ENCODE results near the gene PSAPL1.

PSAPL1 gene

DNA sequence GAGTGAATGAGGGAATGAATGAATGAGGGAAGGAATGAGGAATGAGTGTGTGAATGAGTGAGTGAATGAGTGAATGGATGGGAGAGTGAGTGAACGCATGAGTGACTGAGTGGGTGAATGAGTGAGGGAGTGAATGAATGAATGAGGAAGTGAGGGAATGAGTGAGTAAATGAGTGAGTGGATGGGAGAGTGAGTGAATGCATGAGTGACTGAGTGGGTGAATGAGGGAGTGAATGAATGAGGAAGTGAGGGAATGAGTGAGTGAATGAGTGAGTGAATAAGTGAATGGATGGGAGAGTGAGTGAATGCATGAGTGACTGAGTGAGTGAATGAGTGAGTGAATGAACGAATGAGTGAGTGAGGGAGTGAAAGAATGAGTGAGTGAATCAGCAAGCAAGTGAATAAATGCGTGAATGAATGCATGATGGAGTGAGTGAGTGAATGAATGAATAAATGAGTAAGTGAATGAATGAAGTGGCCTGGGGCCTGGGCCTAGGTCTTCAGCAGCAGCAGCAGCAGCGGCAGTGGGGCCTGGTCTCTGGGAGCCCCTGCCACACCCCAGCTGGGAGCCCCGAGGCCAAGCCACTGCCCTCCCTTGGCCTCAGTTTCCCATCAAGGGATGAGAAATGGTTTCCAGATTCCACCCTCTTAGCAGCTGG lies 16.2 kb upstream of the PSAPL1 start:
- no peak overlapping the region for H3K27ac ChIP-seq
- TF ChIP-seq, protein P1, sequence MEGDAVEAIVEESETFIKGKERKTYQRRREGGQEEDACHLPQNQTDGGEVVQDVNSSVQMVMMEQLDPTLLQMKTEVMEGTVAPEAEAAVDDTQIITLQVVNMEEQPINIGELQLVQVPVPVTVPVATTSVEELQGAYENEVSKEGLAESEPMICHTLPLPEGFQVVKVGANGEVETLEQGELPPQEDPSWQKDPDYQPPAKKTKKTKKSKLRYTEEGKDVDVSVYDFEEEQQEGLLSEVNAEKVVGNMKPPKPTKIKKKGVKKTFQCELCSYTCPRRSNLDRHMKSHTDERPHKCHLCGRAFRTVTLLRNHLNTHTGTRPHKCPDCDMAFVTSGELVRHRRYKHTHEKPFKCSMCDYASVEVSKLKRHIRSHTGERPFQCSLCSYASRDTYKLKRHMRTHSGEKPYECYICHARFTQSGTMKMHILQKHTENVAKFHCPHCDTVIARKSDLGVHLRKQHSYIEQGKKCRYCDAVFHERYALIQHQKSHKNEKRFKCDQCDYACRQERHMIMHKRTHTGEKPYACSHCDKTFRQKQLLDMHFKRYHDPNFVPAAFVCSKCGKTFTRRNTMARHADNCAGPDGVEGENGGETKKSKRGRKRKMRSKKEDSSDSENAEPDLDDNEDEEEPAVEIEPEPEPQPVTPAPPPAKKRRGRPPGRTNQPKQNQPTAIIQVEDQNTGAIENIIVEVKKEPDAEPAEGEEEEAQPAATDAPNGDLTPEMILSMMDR (IDR thresholded peaks at IDR 0.05): no peak
- no peak for TF ChIP-seq ZFX (IDR thresholded peaks at IDR 0.05; ENCODE audit: borderline replicate concordance)

DNA sequence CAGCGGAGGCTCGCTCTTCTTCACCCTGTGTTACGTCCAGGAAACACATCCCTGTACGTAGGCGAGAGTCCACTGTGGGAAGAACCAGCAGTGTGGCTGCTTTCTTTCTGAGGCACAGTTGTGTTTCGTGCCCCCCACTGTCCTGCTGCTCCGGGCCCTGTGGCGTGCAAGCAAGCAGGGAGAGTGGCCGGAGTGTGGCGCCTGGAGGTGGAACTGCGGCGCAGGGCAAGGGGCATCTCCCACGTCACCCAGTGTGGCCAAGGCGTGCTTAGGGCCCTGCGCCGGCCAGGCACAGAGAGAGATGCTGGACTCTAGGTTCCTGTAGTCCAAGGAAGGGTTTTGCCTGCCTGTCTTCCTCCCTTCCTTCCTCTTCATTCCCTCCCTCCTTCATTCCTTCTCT lies 13.3 kb upstream of the PSAPL1 start:
- H3K27ac ChIP-seq: no peak overlapping the region
- no peak for TF ChIP-seq ZFX (IDR thresholded peaks at IDR 0.05; ENCODE audit: borderline replicate concordance)
- TF ChIP-seq, protein P1 (IDR thresholded peaks at IDR 0.05): no peak

GRCh38 chr4:7447236-7447635 lies 12.5 kb upstream of the PSAPL1 start:
- H3K27ac ChIP-seq: no peak overlapping the region
- no peak for TF ChIP-seq ZFX (IDR thresholded peaks at IDR 0.05; ENCODE audit: borderline replicate concordance)
- TF ChIP-seq, protein P1 (IDR thresholded peaks at IDR 0.05): no peak

GRCh38 chr4:7444731-7445130 lies 10.0 kb upstream of the PSAPL1 start:
- no peak overlapping the region for H3K27ac ChIP-seq
- no peak for TF ChIP-seq ZFX (IDR thresholded peaks at IDR 0.05; ENCODE audit: borderline replicate concordance)
- TF ChIP-seq, protein P1 (IDR thresholded peaks at IDR 0.05): no peak

DNA sequence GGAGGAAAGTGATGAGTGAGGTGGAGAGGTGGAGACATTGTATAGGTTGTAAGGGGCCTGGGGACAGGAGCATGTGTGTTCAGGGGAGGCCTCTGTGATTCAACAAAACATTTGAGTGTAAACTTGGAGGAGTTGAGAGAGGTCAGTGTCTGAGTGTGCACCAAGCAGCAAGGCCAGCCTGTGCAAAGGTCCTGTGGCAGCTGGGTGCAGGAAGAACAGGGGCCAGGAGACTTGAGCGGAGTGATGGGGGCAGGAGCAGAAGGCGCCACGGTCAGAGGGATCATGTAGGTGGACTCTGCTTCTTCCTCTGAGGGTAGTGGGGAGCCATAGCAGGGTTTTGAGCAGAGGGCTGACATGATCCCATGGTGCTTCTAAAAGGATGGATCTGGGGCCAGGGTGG lies 9.6 kb upstream of the PSAPL1 start:
- no peak for TF ChIP-seq ZFX (IDR thresholded peaks at IDR 0.05; ENCODE audit: borderline replicate concordance)
- TF ChIP-seq, protein P1 (IDR thresholded peaks at IDR 0.05): no peak
- H3K27ac ChIP-seq: no peak overlapping the region

DNA sequence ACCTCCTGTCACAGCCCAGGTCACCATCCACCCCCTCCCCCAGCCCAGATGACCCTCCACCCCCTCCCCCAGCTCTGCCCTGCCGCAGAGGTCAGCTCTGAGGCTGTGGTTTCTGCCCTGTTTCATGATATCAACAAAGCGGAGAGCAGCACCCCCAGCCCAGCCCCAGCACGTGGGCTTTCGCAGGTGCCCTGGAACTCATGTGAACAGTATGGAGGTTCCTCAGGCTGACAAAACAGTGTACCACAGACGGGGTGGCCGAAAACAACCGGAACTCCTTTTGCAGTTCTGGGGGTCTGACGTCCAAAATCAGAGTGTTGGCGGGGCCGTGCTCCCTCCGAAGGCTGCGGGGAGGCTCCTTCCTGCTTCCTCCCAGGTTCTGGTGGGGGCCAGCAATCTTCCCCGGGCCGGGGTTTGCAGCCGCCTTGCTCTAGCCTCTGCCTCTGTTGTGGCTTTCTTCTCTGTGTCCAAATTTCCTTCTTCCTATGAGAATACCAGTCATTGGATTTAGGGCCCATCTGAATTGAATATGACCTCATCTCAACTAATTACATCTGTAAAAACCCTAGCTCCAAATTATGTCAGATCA lies 7.9 kb upstream of the PSAPL1 start:
- TF ChIP-seq ZFX (IDR thresholded peaks at IDR 0.05; ENCODE audit: borderline replicate concordance): no peak
- TF ChIP-seq, protein P1 (IDR thresholded peaks at IDR 0.05): no peak
- H3K27ac ChIP-seq: no peak overlapping the region

DNA sequence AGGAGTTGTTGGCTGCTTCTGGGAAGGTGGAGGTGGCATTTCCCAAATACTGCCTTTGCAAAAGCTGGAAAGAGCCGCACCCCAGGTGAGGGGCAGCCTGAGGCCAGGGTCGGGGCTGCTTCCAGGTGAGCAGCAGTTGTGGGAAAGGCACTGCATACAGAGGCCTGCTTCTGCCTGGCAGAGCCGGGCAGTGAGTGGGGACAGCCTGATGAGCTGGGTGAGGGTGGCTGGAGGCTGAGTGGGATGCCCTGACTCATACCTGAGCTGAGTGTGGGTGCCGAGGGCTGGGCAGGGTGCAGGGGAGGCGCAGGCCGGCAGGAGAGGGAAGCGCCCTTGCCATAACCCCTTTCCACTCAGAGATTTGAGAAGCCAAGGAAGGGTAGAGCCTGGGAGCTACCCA lies 6.5 kb upstream of the PSAPL1 start:
- no peak for TF ChIP-seq ZFX (IDR thresholded peaks at IDR 0.05; ENCODE audit: borderline replicate concordance)
- TF ChIP-seq, protein P1 (IDR thresholded peaks at IDR 0.05): no peak
- no peak overlapping the region for H3K27ac ChIP-seq

Data from 22Rv1 (cell line).